Stimulated activated CD4-positive, alpha-beta T cell treated with anti-CD3 and anti-CD28 coated beads, TNF-alpha, amount 100 ng/mL, for 1 hour (primary cell): ENCODE measurements around the gene ST7.

Source experiments
- DNase-seq, 3 donors: peaks; one replicate each; pipeline ENCODE4 v3.0.0-alpha.2; 2020; ENCODE audit warnings: low read depth in 3 of 3, low spot score in 1 of 3

ST7 gene

GRCh38 chr7:117185124-117185523 lies 231.8 kb downstream of the ST7 start:
- no peak for DNase-seq

- no peak for DNase-seq
Observed at GRCh38 chr7:117186218-117187010, 233.1 kb downstream of the ST7 start.

DNA sequence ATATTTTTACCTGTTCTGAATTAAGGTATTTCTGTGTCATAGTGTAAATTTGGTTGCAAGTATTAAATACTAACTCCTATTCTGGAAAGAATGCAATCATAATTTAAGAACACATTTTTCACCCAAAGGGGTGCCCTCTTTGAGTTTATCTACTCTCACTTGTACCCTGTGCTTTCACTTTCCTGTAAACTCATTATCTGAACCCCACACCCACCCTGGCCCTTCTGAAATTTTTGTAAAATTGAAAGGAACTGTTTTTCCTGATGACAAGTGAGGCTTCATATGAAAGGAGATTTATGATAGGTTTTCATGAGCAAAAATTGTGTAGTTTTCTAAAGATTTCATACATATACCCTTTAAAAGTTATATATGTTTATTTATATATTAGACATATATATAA lies 235.1 kb downstream of the ST7 start:
- DNase-seq: no peak

GRCh38 chr7:117188949-117189592 lies 235.8 kb downstream of the ST7 start:
- no peak for DNase-seq

DNA sequence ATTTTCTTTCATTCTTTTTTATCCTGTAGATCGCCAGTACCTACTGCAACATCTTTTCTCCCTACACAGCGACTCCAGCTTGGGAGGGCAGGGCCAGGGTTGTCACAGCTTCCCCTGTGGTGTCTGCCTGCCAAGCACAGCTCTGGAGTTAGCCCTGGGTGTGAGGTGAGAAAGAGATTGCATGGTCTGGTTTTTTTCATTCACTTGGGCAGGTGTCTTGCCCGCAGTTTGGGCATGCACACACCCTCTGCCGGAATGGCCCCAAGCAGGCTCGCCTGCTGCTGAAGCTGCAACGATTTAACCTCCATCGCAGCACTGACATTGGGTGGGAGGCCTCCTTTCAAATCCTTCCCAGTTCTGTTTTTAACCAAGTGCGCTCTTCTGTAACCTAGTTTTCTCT lies 236.8 kb downstream of the ST7 start:
- DNase-seq: no peak

DNA sequence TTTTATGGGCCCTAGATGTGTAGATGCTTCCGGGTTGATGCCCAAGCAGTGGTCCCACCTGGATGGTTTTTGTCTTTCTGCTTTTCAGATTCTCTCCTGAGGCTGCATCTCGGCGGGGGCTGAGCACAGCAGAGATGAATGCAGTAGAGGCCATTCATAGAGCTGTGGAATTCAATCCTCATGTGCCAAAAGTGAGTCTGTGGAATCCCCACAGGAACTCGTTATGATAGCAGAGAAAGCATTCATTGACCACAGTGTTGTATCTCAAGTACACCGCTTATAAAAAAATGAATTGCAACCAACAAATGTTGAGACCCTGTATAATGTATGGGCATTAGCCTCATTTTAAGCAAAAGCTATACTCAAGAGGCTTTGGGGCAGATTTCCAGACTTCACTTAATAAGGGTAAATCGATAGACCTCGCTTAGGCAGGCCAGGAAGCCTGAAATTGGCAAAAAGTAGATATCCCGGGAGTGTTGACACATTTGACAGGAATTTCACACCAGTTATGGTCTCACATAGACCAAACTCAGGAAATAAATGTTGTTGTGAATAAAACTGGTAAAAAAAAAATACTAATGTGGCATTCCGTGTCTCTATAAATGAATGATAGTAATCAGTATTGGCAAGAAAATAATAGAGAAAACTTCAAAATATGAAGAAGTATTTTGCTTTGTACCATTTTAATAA lies 237.6 kb downstream of the ST7 start:
- DNase-seq: no peak

- no peak for DNase-seq
Observed at GRCh38 chr7:117192108-117192507, 238.8 kb downstream of the ST7 start.

DNA sequence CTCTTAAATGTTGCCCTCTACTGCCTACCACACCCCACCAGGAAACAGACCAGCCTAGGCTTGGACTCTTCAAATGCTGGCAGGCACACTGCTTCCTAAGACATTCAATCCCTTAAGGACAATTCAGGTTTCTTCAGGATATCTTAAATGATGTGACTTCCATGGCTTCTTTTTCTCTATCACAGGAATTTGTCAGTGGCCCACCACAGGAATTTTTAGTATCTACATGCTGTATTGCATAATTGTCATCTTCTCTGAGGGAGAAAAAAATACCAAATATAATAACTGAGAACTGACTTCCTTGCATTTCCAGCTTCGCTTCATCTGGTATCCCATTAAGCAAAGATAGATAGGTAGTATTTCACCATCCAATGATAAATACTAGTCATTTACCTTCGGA lies 240.3 kb downstream of the ST7 start:
- DNase-seq: no peak

- no peak for DNase-seq
Observed at GRCh38 chr7:117194445-117194844, 241.1 kb downstream of the ST7 start.

DNA sequence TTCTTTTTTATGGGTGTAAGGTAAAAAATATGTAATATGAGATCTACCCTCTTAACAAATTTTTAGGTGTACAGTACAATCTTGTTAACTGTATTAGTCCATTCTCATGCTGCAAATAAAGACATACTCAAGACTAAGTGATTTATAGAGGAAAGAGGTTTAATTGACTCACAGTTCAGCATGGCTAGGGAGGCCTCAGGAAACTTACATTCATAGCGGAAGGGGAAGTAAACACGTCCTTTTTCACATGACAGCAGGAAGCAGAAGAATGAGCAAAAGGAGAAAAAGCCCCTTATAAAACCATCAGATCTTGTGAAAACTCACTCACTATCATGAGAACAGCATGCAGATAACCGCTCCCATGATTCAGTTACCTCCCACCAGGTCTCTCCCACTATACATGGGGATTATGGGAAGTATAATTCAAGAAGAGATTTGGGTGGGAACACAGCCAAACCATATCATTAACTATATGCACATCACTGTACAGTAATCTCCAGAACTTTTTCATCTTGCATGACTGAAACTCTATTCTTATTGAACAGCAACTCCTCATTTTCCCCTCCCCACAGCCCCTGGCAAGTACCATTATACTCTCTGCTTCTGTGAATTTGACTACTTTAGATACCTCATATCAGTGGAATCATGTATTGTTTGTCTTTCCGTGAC lies 242.2 kb downstream of the ST7 start:
- DNase-seq: no peak

DNA sequence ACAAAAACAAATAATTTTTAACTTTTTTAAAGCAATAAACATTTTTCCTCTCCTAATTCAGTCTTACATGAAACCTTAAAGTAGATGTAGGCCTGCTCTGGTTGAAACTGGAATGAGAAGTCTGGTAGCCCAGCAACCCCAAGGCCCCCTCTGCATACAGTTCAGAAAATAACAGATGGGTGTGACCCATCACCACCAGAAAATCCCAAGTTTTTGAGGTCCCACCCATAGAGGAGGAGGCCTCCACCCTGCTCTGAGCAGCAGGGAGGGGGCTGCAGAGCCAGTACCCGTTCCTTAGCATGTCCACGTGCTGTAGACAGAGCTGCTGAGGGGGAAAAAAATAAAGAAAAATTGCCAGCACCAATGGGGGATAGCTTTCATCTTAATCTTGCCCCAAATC lies 246.8 kb downstream of the ST7 start:
- DNase-seq: no peak

DNA sequence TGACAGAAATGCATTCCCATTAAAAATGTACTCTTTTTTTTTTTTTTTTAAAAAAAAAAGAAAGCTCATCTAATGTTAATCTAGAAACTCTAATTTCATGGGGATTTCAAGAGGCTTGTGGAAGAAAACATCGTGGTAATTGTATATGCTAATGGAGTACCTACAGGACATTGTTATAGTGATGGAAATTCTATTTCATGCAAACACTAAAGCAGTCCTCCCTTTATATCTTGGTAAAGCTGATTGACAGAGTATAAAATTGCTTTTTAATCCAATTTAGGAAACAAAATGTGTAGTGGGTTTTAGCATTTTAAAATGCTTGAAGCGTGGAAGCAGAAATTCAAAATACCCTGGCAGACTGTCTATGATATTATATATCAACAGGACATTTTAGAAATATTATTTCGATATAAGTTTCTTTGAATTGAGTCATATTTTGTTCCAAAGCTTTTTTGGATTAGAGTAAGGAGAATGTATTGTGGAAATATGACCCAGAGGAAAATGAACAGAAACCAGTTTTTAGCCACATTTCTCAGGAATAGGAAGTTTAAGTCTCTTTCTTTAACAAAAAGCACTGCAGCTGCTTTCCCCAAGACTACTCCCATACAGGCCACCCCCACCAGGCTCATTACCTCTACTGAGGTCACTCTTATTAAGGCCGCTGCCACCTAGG lies 247.6 kb downstream of the ST7 start:
- DNase-seq: no peak

DNA sequence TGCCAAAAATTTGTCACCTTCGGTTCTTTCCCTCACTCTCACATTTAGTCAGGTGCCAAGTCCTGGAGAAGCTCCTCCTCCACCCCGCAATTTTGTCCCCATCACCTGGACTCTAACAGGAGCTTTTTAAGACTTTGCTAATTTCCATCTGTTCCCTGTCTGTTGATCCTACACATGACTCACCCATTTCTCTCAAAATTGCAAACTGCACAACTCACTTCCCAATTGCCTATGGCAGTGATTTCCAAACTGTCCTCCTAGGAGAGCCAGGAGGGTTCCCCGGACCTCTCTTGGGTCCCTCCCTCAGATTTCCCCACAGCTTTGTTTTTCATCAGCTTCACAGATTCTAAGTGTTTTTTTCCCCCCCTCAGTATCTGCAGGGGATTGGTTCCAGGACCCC lies 249.2 kb downstream of the ST7 start:
- DNase-seq: no peak

DNA sequence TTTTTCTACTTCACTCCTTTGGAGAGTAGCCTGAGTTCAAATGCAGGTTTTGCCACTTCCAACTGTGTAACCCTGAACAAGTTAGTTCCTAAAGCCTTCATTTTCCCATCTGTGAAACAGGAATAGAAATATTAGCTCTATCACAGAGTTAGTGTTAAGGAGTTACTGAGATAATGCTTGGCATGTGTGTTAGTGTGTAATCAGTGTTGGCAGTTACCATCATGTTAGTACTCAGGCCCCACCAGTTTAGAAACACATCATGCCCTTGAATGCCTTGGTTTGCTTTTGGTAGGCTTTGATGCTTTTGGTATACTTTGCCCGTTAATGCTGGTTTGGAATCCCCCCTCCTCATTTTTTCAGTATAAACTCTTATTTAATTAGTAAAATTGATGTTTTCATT lies 249.9 kb downstream of the ST7 start:
- no peak for DNase-seq

GRCh38 chr7:117205873-117206272 lies 252.6 kb downstream of the ST7 start:
- no peak for DNase-seq

- DNase-seq: no peak
Observed at GRCh38 chr7:117208257-117208656, 255.0 kb downstream of the ST7 start.

GRCh38 chr7:117210397-117210796 lies 257.1 kb downstream of the ST7 start:
- DNase-seq: no peak

DNA sequence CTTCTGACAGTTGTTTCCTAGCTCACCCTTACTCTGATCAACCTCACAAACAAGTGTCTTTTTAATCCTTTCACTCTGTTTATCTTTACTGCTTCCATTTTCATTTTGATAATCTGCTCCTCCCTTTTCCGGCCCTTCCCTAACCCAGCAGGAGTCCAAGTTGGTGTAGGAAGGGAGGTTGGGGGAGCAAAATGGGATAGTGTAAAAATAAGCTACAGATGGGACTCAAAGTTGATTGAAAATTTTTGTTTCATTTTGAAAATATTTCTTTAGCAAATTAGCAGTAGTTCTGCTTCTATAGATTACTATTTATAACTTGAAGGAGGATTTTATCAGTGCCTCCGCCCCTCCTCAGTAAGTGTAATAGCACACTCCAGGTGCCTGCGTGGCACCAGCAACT lies 257.6 kb downstream of the ST7 start:
- DNase-seq: no peak

GRCh38 chr7:117211614-117212013 lies 258.3 kb downstream of the ST7 start:
- DNase-seq: no peak

DNA sequence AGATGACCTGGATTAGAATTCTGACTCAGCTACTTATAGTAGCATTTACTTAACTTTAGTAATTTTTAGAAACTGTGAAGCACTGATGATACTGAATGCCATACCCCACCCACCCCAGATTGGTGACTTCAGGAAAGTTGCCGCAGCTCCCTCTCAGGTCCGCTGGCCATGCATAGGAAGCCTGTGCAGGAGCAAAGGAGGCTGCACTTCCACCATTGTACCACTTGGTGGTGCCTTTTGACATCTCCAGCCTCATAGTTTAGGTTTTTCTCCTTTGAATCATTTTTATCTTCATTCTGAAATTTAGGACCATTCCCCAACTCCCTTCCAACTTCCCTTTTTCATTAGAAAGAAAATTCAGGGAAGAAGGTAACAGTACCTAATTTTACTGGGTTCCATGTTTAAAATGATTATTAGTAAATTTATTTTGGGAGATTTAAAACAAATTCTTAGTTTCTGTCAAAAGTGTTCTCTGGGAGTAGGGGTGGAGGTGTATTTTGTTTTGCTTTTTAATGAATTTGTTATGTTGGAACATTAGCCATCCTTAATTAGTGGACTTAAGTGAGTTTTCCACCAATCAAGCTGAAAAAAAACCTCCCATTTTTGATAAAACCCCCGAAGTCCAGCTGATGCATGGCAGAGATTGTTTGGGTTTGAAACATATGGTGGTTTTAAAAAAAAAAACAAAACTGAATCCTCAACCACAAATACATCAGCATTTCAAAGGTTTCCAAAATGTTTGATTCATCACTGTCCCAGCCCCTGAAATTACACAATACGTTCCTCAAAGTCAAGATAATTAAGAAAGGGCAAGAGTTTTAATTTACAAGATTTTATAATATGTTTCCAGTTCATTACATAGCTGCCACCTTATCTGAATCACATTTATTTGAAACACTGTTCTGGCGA lies 259.9 kb downstream of the ST7 start:
- DNase-seq: peak in 1 of 3 donors; percentile 6
